Adrenal gland (tissue), 5 donors: Measurements from ENCODE around the gene PLXNA1.

Experiments
- CTCF ChIP-seq, 6 experiments: fragments of 450-650 bp in 4 of 6; fragments of 200-600 bp in 2 of 6; sonication (generic) in 1 of 6; IDR thresholded peaks; 1 replicate in 5 of 6; 2 replicates in 1 of 6; pipeline versions ENCODE4 v1.5.1 to v1.8.0; 2016 to 2021; ENCODE audit warnings: antibody characterized with exemption in 6 of 6, mild to moderate bottlenecking in 2 of 6, moderate library complexity in 1 of 6
- POLR2A ChIP-seq, 2 donors: fragments of 450-650 bp; IDR thresholded peaks; one replicate each; pipeline ENCODE4 v1.6.1; 2017; ENCODE audit warnings: antibody characterized with exemption in 2 of 2, mild to moderate bottlenecking in 2 of 2, moderate library complexity in 1 of 2
- donor health status: DM: no; HTN: no; CAD: no.

GRCh38 chr3:127015282-127016042 lies 32.5 kb downstream of the PLXNA1 start:
- TF ChIP-seq CTCF (IDR thresholded peaks at IDR 0.05) (no peak), POLR2A (IDR thresholded peaks at IDR 0.05) (no peak)
